SK-N-SH treated with all-trans-retinoic acid at 6 μM for 48 hours (cell line): Measurements from ENCODE around the gene GGTLC2.

ENCODE experiments used
- ATAC-seq: fragments of 200-7000 bp; cut with Tn5 transposase; 3 replicates; pipeline ENCODE4 v1.9.1; 2020; ENCODE audit warnings: mild to moderate bottlenecking, moderate library complexity
- ARNTL ChIP-seq: fragments of 450-650 bp; formaldehyde crosslinking; IDR thresholded peaks from 2 replicates; pipeline ENCODE4 v1.5.0; 2020; ENCODE audit warnings: low read depth, mild to moderate bottlenecking, moderate library complexity, borderline replicate concordance
- BACH2 ChIP-seq: fragments of 250-450 bp; sonication (Bioruptor Pico); IDR thresholded peaks from 2 replicates; pipeline ENCODE4 v1.9.0; 2021; ENCODE audit warnings: mild to moderate bottlenecking, borderline replicate concordance
- CREB5 ChIP-seq: fragments of 250-450 bp; sonication (Bioruptor Pico); IDR thresholded peaks from 2 replicates; pipeline ENCODE4 v1.5.1; 2020; ENCODE audit warnings: low read depth, mild to moderate bottlenecking, moderate library complexity
- CSDC2 ChIP-seq: fragments of 250-450 bp; sonication (Bioruptor Pico); IDR thresholded peaks from 2 replicates; pipeline ENCODE4 v1.5.0; 2020; ENCODE audit warnings: mild to moderate bottlenecking, moderate library complexity
- CSRNP3 ChIP-seq: fragments of 250-450 bp; sonication (Bioruptor Pico); IDR thresholded peaks from 2 replicates; pipeline ENCODE4 v1.5.1; 2021; ENCODE audit warnings: mild to moderate bottlenecking, moderate library complexity
- ESRRG ChIP-seq: fragments of 250-450 bp; sonication (Bioruptor Pico); IDR thresholded peaks from 2 replicates; pipeline ENCODE4 v1.6.1; 2021; ENCODE audit warnings: mild to moderate bottlenecking
- GLIS3 ChIP-seq: fragments of 250-450 bp; sonication (Bioruptor Pico); IDR thresholded peaks from 2 replicates; pipeline ENCODE4 v1.5.0; 2020; ENCODE audit warnings: mild to moderate bottlenecking, moderate library complexity
- ISL1 ChIP-seq: fragments of 250-450 bp; sonication (Bioruptor Pico); IDR thresholded peaks from 2 replicates; pipeline ENCODE4 v2.1.2; 2022; ENCODE audit warnings: mild to moderate bottlenecking, moderate library complexity
- OSR1 ChIP-seq: fragments of 250-450 bp; sonication (Bioruptor Pico); IDR thresholded peaks from 2 replicates; pipeline ENCODE4 v1.8.0; 2022; ENCODE audit warnings: moderate library complexity, mild to moderate bottlenecking, inconsistent platforms
- PATZ1 ChIP-seq: fragments of 250-450 bp; sonication (Bioruptor Pico); IDR thresholded peaks from 2 replicates; pipeline ENCODE4 v1.8.0; 2020; ENCODE audit warnings: mild to moderate bottlenecking, moderate library complexity, borderline replicate concordance
- POU6F1 ChIP-seq: fragments of 250-450 bp; sonication (Bioruptor Pico); IDR thresholded peaks from 2 replicates; pipeline ENCODE4 v1.8.0; 2021; ENCODE audit warnings: low read depth, mild to moderate bottlenecking, moderate library complexity, borderline replicate concordance
- PPARA ChIP-seq: fragments of 250-450 bp; sonication (Bioruptor Pico); IDR thresholded peaks from 2 replicates; pipeline ENCODE4 v1.5.0; 2020; ENCODE audit warnings: mild to moderate bottlenecking, borderline replicate concordance
- RARB ChIP-seq: fragments of 250-450 bp; sonication (Bioruptor Pico); IDR thresholded peaks from 2 replicates; pipeline ENCODE4 v1.8.0; 2021; ENCODE audit warnings: mild to moderate bottlenecking, moderate library complexity
- TCF4 ChIP-seq: fragments of 250-450 bp; sonication (Bioruptor Pico); IDR thresholded peaks from 2 replicates; pipeline ENCODE4 v1.8.0; 2021; ENCODE audit warnings: mild to moderate bottlenecking, moderate library complexity, borderline replicate concordance
- TOX ChIP-seq: fragments of 250-450 bp; sonication (Bioruptor Pico); IDR thresholded peaks from 2 replicates; pipeline ENCODE4 v1.8.0; 2021; ENCODE audit warnings: mild to moderate bottlenecking, moderate library complexity, borderline replicate concordance
- ZC3H10 ChIP-seq: fragments of 250-450 bp; sonication (Bioruptor Pico); IDR thresholded peaks from 2 replicates; pipeline ENCODE4 v1.5.1; 2021; ENCODE audit warnings: mild to moderate bottlenecking, moderate library complexity
- ZFP3 ChIP-seq: fragments of 250-450 bp; sonication (Bioruptor Pico); IDR thresholded peaks from 2 replicates; pipeline ENCODE4 v1.5.0; 2020; ENCODE audit warnings: mild to moderate bottlenecking, moderate library complexity
- ZFP30 ChIP-seq: fragments of 450-650 bp; formaldehyde crosslinking; IDR thresholded peaks from 2 replicates; pipeline ENCODE4 v1.5.0; 2022; ENCODE audit warnings: mild to moderate bottlenecking, moderate library complexity
- ZNF565 ChIP-seq: fragments of 450-650 bp; formaldehyde crosslinking; conservative IDR thresholded peaks from 2 replicates; pipeline ENCODE4 v1.5.0; 2020; ENCODE audit warnings: low read depth, mild to moderate bottlenecking, moderate library complexity
- ZNF70 ChIP-seq: fragments of 450-650 bp; formaldehyde crosslinking; IDR thresholded peaks from 2 replicates; pipeline ENCODE4 v1.5.0; 2020; ENCODE audit warnings: mild to moderate bottlenecking, moderate library complexity
- ZNF8 ChIP-seq: fragments of 450-650 bp; formaldehyde crosslinking; IDR thresholded peaks from 2 replicates; pipeline ENCODE4 v1.5.0; 2020; ENCODE audit warnings: mild to moderate bottlenecking, moderate library complexity

The GGTLC2 gene

GRCh38 chr22:22681221-22681739 is 36.9 kb downstream of the GGTLC2 start:
- TF ChIP-seq ZC3H10 (CRISPR knock-in tag) (no peak), BACH2 (CRISPR knock-in tag) (no peak), GLIS3 (no peak), CREB5 (CRISPR knock-in tag) (no peak), PPARA (CRISPR knock-in tag) (no peak), ZNF565 (no peak), POU6F1 (no peak), ESRRG (CRISPR knock-in tag) (no peak), PATZ1 (CRISPR knock-in tag) (no peak), TCF4 (CRISPR knock-in tag) (no peak), ZFP30 (CRISPR knock-in tag) (no peak), ARNTL (CRISPR knock-in tag) (no peak), ZFP3 (CRISPR knock-in tag) (no peak), CSRNP3 (no peak)
- ATAC-seq, result no peak

- TF ChIP-seq OSR1 (CRISPR knock-in tag) (no peak), CSDC2 (CRISPR knock-in tag) (no peak)
- TF ChIP-seq, all 23 proteins: peak for 0
- no peak for ATAC-seq
Measured at GRCh38 chr22:22682196-22682595, 37.8 kb downstream of the GGTLC2 start.

GRCh38 chr22:22682807-22683667 is 38.6 kb downstream of the GGTLC2 start:
- TF ChIP-seq CREB5 (CRISPR knock-in tag) (no peak), CSDC2 (CRISPR knock-in tag) (no peak), BACH2 (CRISPR knock-in tag) (no peak), ZC3H10 (CRISPR knock-in tag) (no peak), ZFP3 (CRISPR knock-in tag) (no peak), PPARA (CRISPR knock-in tag) (no peak), TOX (CRISPR knock-in tag) (no peak)
- ATAC-seq, result no peak

- ATAC-seq, result no peak
- TF ChIP-seq PATZ1 (CRISPR knock-in tag), result no peak
- TF ChIP-seq ZNF70 (CRISPR knock-in tag), result no peak
- TF ChIP-seq CSRNP3, result no peak
- TF ChIP-seq ISL1 (CRISPR knock-in tag), result no peak
- no peak for TF ChIP-seq ZFP30 (CRISPR knock-in tag)
- TF ChIP-seq GLIS3, result no peak
- TF ChIP-seq RARB (CRISPR knock-in tag), result no peak
- TF ChIP-seq ZNF565, result no peak
- no peak for TF ChIP-seq ZNF8 (CRISPR knock-in tag)
- no peak for TF ChIP-seq ARNTL (CRISPR knock-in tag)
- TF ChIP-seq ESRRG (CRISPR knock-in tag), result no peak
Measured at GRCh38 chr22:22683668-22684361, 39.4 kb downstream of the GGTLC2 start.
